Activated B cell treated with CpG ODN at 0.5 μM for 24 hours (primary cell): ENCODE results near the gene BCO2. TPM values are rescaled to one million over a fixed set of nuclear protein-coding genes. Genes with fewer than 3 reads are reported as not detected.
A peak's percentile ranks its signal among the peaks of the same experiment; 100 is the strongest.

Experiments used
- ATAC-seq: fragments of 200-7000 bp; cut with Tn5 transposase; one replicate; pipeline ENCODE4 v1.10.0; 2021; ENCODE audit warnings: low read depth, mild to moderate bottlenecking, moderate library complexity
- CTCF ChIA-PET: fragments of 350-600 bp; sonication (Branson Sonifier 250); formaldehyde crosslinking; loops from one replicate; lab custom pipeline; 2021; ENCODE audit warnings: antibody characterized with exemption; lab: Charles Lee
- POLR2A ChIA-PET: fragments of 350-600 bp; sonication (Branson Sonifier 250); formaldehyde crosslinking; loops from one replicate; lab custom pipeline; 2021; ENCODE audit warnings: antibody characterized with exemption; lab: Charles Lee
- DNase-seq: peaks from one replicate; pipeline ENCODE4 v3.0.0; 2022
- H3K27ac Mint-ChIP-seq: one replicate; pipeline ENCODE4 v1.8.0; 2020; ENCODE audit warnings: mixed read lengths
- H3K27me3 Mint-ChIP-seq: one replicate; pipeline ENCODE4 v1.8.0; 2021; ENCODE audit warnings: mixed read lengths
- H3K36me3 Mint-ChIP-seq: one replicate; pipeline ENCODE4 v1.8.0; 2021; ENCODE audit warnings: low read depth, mixed read lengths
- H3K4me1 Mint-ChIP-seq: one replicate; pipeline ENCODE4 v1.8.0; 2021; ENCODE audit warnings: mixed read lengths
- H3K4me3 Mint-ChIP-seq: one replicate; pipeline ENCODE4 v1.8.0; 2020; ENCODE audit warnings: mild to moderate bottlenecking, mixed read lengths
- H3K9me3 Mint-ChIP-seq: one replicate; pipeline ENCODE4 v1.8.0; 2020; ENCODE audit warnings: mixed read lengths
- CTCF ChIP-seq: fragments of 200-600 bp; IDR thresholded peaks from one replicate; pipeline ENCODE4 v1.8.0; 2022; ENCODE audit warnings: antibody characterized with exemption, mild to moderate bottlenecking
- intact Hi-C: fragments of 100-400 bp; cut with micrococcal nuclease; formaldehyde crosslinking; loops from one replicate; pipeline ENCODE4 v1.15.1; 2024
- total RNA-seq: library from RNA; stranded (reverse); gene quantifications from 2 replicates; pipeline ENCODE4 v1.2.3, GENCODE V29; 2022

Gene BCO2
- total RNA-seq, 1 donor from 2014 or later = 1.4 TPM

GRCh38 chr11:112163875-112164685 lies 11.2 kb upstream of the BCO2 start, which contains the start of gene IL18:
Gene IL18 (minus strand): TSS chr11:112164094. CDS start chr11:112155053, 9,041 bp downstream.
- H3K27me3 Mint-ChIP-seq = peaks cover 20% of the 10 kb centered on the region
- POLR2A ChIA-PET = no interaction called here
- no peak for TF ChIP-seq CTCF
- ATAC-seq = no peak
- no peak within 1 kb of the TSS for H3K27ac Mint-ChIP-seq
- CTCF ChIA-PET = interaction anchor here (0.7 kb wide), 1 partner anchor 39 kb away, joined by 3 read pairs; no protein-coding TSS in a partner anchor
- intact Hi-C loops = no loop called here
- peaks cover 8% of the 10 kb centered on the region for H3K4me1 Mint-ChIP-seq
- peak within 1 kb of the TSS; percentile 72 for H3K4me3 Mint-ChIP-seq
- no peaks in the 10 kb centered on the region for H3K36me3 Mint-ChIP-seq
- DNase-seq = no peak
- no peaks in the 10 kb centered on the region for H3K9me3 Mint-ChIP-seq

GRCh38 chr11:112165049-112165448 lies 10.3 kb upstream of the BCO2 start:
- no peak for DNase-seq
- Mint-ChIP-seq H3K4me1 (peaks cover 8% of the 10 kb centered on the region), H3K36me3 (no peaks in the 10 kb centered on the region), H3K27me3 (peaks cover 20% of the 10 kb centered on the region), H3K9me3 (no peaks in the 10 kb centered on the region), H3K27ac (no peak overlapping the region), H3K4me3 (no peak overlapping the region)
- ATAC-seq = no peak
- ChIA-PET CTCF (no interaction called here), POLR2A (no interaction called here)
- intact Hi-C loops = no loop called here
- TF ChIP-seq CTCF = no peak

- CTCF ChIA-PET = interaction anchor here (1.0 kb wide), 1 partner anchor 116 kb away, joined by 3 read pairs; no protein-coding TSS in a partner anchor
- no peak overlapping the region for H3K4me3 Mint-ChIP-seq
- no peak overlapping the region for H3K27ac Mint-ChIP-seq
- ATAC-seq = no peak
- H3K4me1 Mint-ChIP-seq = peaks cover 8% of the 10 kb centered on the region
- no peak for TF ChIP-seq CTCF
- no peak for DNase-seq
- intact Hi-C loops = no loop called here
- peaks cover 20% of the 10 kb centered on the region for H3K27me3 Mint-ChIP-seq
- POLR2A ChIA-PET = no interaction called here
- no peaks in the 10 kb centered on the region for H3K36me3 Mint-ChIP-seq
- no peaks in the 10 kb centered on the region for H3K9me3 Mint-ChIP-seq
These were observed 8.8 kb upstream of the BCO2 start for GRCh38 chr11:112166562-112166961.

GRCh38 chr11:112167145-112167544 lies 8.2 kb upstream of the BCO2 start, which contains the start of gene TEX12:
Gene TEX12 (plus strand): TSS chr11:112167372. CDS start chr11:112169269, 1,897 bp downstream.
- H3K9me3 Mint-ChIP-seq = no peaks in the 10 kb centered on the region
- no peak for ATAC-seq
- intact Hi-C loops = no loop called here
- H3K27me3 Mint-ChIP-seq = peaks cover 20% of the 10 kb centered on the region
- H3K4me1 Mint-ChIP-seq = peaks cover 8% of the 10 kb centered on the region
- no peak for TF ChIP-seq CTCF
- CTCF ChIA-PET = interaction anchor here (1.0 kb wide), 1 partner anchor 115 kb away, joined by 3 read pairs; no protein-coding TSS in a partner anchor
- H3K4me3 Mint-ChIP-seq = no peak within 1 kb of the TSS
- no peak within 1 kb of the TSS for H3K27ac Mint-ChIP-seq
- POLR2A ChIA-PET = no interaction called here
- DNase-seq = no peak
- H3K36me3 Mint-ChIP-seq = no peaks in the 10 kb centered on the region

- intact Hi-C loops = no loop called here
- no peak for TF ChIP-seq CTCF
- Mint-ChIP-seq H3K9me3 (no peaks in the 10 kb centered on the region), H3K4me3 (no peak overlapping the region), H3K4me1 (peaks cover 10% of the 10 kb centered on the region), H3K36me3 (no peaks in the 10 kb centered on the region), H3K27ac (no peak overlapping the region), H3K27me3 (peaks cover 13% of the 10 kb centered on the region)
- POLR2A ChIA-PET = interaction anchor here (0.6 kb wide), 1 partner anchor 243 kb away, joined by 3 read pairs; no protein-coding TSS in a partner anchor
- DNase-seq = no peak
- CTCF ChIA-PET = no interaction called here
- ATAC-seq = no peak
These were observed 2.8 kb upstream of the BCO2 start for GRCh38 chr11:112172362-112172994.
